ENCODE results near the gene OR1E2. TPM values are rescaled to one million over a fixed set of nuclear protein-coding genes. Genes with fewer than 3 reads are reported as not detected.

The OR1E2 gene
- total and polyA plus RNA-seq, 5 experiments from 2014 or later, result not detected

GRCh38 chr17:3385869-3386816 lies 47.5 kb downstream of the OR1E2 start, which contains the start of gene OR3A2:
Gene OR3A2 (minus strand): TSS chr17:3386308.
- H3K36me3 Mint-ChIP-seq, result peaks cover 0 to 8% (median 4%) of the 10 kb centered on the region in 3 donors
- H3K27me3 Mint-ChIP-seq, result peaks cover 24 to 63% (median 32%) of the 10 kb centered on the region in 5 donors
- POLR2A ChIA-PET, result interaction anchor here (0.6 to 1.2 kb wide), 2 partner anchors 136 to 758 kb away, joined by 3 to 4 read pairs; no protein-coding TSS in a partner anchor
- H3K4me1 Mint-ChIP-seq, result peaks cover 0 to 15% (median 2%) of the 10 kb centered on the region in 4 donors
- peak within 1 kb of the TSS in 7 of 10 donors; percentile 38 to 91 (median 76) for H3K27ac Mint-ChIP-seq
- H3K4me3 Mint-ChIP-seq, result peak within 1 kb of the TSS; percentile 50 to 88 (median 74)
- ATAC-seq, result peak; percentile 83 to 94
- peaks cover 0 to 17% (median 5%) of the 10 kb centered on the region in 9 donors for H3K9me3 Mint-ChIP-seq
- DNase-seq, result peak in 8 of 10 donors; percentile 0 to 71 (median 38)

Other genes starting within 250 kb of the OR1E2 start
- gene OR1A2, start 236.3 kb downstream of the OR1E2 start, total RNA-seq, result not detected
- gene OR1A2, start 236.3 kb downstream of the OR1E2 start, polyA plus RNA-seq, result not detected
- not detected for gene OR1A1, start 226.2 kb downstream of the OR1E2 start, total RNA-seq
- not detected for gene OR1A1, start 226.2 kb downstream of the OR1E2 start, polyA plus RNA-seq
- under 1 TPM; 0.55 to 0.60 TPM for gene OR3A1, start 135.5 kb downstream of the OR1E2 start, total RNA-seq
- under 1 TPM; 0.16 to 0.78 (median 0.22) TPM for gene OR3A1, start 135.5 kb downstream of the OR1E2 start, polyA plus RNA-seq
- 1 to 10 TPM; 5.1 to 5.8 TPM for gene OR3A2, start 47.5 kb downstream of the OR1E2 start, total RNA-seq
- 1 to 10 TPM in 1 of 3 donors, under 1 TPM in 1, not detected in 1; 0.91 to 1.4 TPM for gene OR3A2, start 47.5 kb downstream of the OR1E2 start, polyA plus RNA-seq
- gene OR1E1, start 35.4 kb downstream of the OR1E2 start, total RNA-seq, result not detected
- gene OR1E1, start 35.4 kb downstream of the OR1E2 start, polyA plus RNA-seq, result not detected
- gene OR3A3, start 22.5 kb downstream of the OR1E2 start, total RNA-seq, result not detected
- gene OR3A3, start 22.5 kb downstream of the OR1E2 start, polyA plus RNA-seq, result not detected
- gene SPATA22, start 38.0 kb upstream of the OR1E2 start, total RNA-seq, result under 1 TPM in 1 of 2 experiments, not detected in 1; 0.36 TPM
- not detected for gene SPATA22, start 38.0 kb upstream of the OR1E2 start, polyA plus RNA-seq
- gene ASPA, start 42.2 kb upstream of the OR1E2 start, total RNA-seq, result not detected
- not detected for gene ASPA, start 42.2 kb upstream of the OR1E2 start, polyA plus RNA-seq
- gene TRPV3, start 124.0 kb upstream of the OR1E2 start, total RNA-seq, result under 1 TPM; 0.13 to 0.38 TPM
- gene TRPV3, start 124.0 kb upstream of the OR1E2 start, polyA plus RNA-seq, result under 1 TPM in 1 of 3 donors, not detected in 2; 0.47 TPM
- 1 to 10 TPM; 5.9 to 9.3 TPM for gene TRPV1, start 175.6 kb upstream of the OR1E2 start, total RNA-seq
- gene TRPV1, start 175.6 kb upstream of the OR1E2 start, polyA plus RNA-seq, result under 1 TPM in 2 of 3 donors, not detected in 1; 0.34 to 0.79 TPM
- gene SHPK, start 202.4 kb upstream of the OR1E2 start, total RNA-seq, result 10 to 100 TPM in 1 of 2 experiments, 1 to 10 TPM in 1; 8.8 to 10.1 TPM
- gene SHPK, start 202.4 kb upstream of the OR1E2 start, polyA plus RNA-seq, result 1 to 10 TPM; 3.5 to 7.1 (median 4.7) TPM
- 10 to 100 TPM in 1 of 2 experiments, 1 to 10 TPM in 1; 9.8 to 11.7 TPM for gene CTNS, start 202.9 kb upstream of the OR1E2 start, total RNA-seq
- gene CTNS, start 202.9 kb upstream of the OR1E2 start, polyA plus RNA-seq, result 1 to 10 TPM; 4.5 to 9.5 (median 8.7) TPM
- gene TAX1BP3, start 234.7 kb upstream of the OR1E2 start, total RNA-seq, result 10 to 100 TPM; 12.0 to 14.6 TPM
- gene TAX1BP3, start 234.7 kb upstream of the OR1E2 start, polyA plus RNA-seq, result 10 to 100 TPM; 26.6 to 28.1 (median 27.4) TPM
- 10 to 100 TPM; 29.8 TPM for gene EMC6, start 235.0 kb upstream of the OR1E2 start, total RNA-seq
- gene EMC6, start 235.0 kb upstream of the OR1E2 start, polyA plus RNA-seq, result 10 to 100 TPM; 83.3 to 97.0 (median 92.5) TPM